Measurements from ENCODE around the gene BID.
A peak's percentile ranks its signal among the peaks of the same experiment; 100 is the strongest.

BID gene

DNA sequence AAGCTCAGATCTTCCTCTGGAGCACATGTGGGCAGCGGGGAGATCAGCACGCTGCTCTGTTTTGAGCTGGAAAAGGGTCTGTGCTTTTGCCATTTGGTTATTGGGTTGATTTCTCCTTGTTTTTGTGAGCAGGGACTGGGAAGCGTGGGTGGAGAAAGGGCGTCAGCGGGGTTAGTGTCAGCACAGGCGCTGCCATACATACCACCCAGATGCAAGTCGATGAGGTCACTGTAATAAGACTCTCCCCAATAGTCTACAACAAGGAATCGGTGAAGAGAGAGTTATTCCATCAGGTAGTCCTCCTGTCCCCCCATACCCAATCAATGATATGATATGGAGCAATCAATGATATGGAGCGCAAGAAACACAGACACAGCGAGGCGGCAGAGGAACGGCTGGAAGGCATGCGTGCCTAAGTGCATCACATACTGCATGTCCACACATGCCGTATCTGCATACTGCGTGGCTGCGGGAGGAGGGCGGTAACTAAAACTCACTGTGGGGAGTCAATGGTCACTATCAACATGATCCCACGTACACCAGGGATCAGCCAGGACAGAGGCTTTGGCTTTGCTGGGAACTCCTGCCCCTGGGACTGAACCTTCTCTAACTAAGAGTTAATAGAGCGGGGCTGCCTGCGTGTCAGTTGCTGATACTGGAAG, 29.5 kb upstream of the BID start:
- DNase-seq (ENCODE audit: low read depth, low spot score) = no peak

GRCh38 chr22:17802822-17803221, 28.6 kb upstream of the BID start:
- DNase-seq (ENCODE audit: low read depth, low spot score) = no peak

DNA sequence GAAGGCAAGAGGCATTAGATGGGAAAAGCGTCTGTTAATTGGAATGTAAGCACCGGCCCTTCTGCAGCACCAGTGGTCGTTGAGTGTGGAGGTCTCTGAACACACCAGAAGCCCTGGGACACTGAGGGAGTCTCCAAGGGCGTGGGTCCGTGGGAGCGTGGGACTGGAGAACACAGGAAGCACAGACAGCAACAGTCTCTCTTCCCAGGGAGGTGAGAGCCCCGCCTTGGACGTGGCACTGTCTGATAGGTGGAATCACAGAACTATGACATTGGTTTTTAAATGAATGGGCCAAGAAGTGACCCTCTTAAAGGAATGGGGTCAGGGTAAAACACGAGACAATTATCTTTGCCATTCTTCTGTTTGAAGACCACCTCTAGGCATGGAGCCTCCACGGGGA, 28.1 kb upstream of the BID start:
- no peak for DNase-seq (ENCODE audit: low read depth, low spot score)

GRCh38 chr22:17797721-17798559, 23.7 kb upstream of the BID start:
- no peak for DNase-seq (ENCODE audit: low read depth, low spot score)

DNA sequence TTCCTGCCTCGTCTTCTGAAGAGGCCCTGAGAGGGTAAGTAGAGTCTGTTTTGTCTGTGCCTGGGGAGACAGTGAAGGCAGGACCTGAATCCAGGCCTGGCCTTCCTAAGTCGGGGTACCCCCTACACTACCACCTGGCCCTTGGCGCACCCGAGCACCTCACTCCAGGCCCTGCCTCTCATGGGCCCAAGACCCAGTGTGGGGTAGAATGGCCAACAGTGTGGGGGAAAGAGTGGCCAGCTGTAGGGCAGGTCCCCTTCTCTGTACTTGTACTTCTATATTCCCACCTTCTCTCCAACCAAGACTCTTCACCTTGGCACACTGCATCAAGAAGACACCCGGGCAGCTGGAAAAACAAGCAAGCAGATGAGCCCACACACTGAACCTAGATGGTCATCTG, 22.4 kb upstream of the BID start:
- no peak for DNase-seq (ENCODE audit: low read depth, low spot score)

GRCh38 chr22:17795661-17796548, 21.6 kb upstream of the BID start:
- no peak for DNase-seq (ENCODE audit: low read depth, low spot score)

GRCh38 chr22:17794726-17795542, 20.7 kb upstream of the BID start:
- DNase-seq (ENCODE audit: low read depth, low spot score) = no peak

DNA sequence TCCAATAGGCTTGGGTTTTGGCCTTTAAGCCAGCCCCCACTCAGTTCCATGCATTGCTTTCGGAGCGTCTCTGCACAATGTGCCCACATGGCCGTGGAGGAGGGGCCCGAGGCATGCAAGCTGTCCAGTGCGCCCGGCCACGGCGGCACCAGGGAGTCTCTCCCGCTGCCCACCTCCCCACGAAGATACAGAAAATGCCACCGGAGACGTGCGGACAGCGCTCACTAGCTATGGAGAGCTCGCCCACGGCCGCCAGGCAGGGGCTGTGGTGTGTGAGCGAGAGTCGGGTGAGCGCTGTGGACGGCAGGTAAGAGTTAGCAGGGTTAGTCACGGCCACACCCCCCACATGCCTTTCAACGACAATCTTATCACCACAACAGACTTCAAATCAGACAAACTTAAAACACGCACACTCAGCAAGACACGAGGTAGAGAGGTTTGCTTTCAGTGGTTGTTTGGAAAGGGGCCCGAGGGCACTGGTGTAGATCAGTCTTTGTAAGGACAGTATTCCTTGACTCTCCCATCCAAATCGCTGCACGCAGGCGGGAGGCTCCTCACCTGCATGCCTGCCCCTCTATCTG, 18.7 kb upstream of the BID start:
- DNase-seq (ENCODE audit: low read depth, low spot score) = no peak

- DNase-seq (ENCODE audit: low read depth, low spot score) = no peak
Observed at GRCh38 chr22:17792299-17792698, 18.0 kb upstream of the BID start.

DNA sequence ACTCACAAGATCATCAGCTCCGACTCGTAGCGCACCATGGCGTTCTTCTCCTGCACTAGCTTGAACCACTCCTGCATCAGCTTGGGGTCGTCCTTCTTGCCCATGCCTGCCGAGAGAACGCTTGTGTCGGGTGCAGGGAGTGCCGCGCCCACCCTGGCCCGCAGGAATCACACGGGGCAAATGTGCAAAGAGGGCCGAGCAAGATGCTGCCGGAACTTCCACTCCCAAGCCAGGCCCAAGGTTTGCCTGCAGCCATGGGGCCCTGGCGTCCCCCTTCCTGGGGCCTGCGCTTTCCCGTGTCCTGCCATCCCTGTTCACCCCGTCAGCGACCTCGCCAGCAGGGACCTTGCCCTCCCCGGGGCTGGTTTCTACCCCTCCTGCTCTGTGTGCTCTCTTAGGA, 16.9 kb upstream of the BID start:
- no peak for DNase-seq (ENCODE audit: low read depth, low spot score)

DNA sequence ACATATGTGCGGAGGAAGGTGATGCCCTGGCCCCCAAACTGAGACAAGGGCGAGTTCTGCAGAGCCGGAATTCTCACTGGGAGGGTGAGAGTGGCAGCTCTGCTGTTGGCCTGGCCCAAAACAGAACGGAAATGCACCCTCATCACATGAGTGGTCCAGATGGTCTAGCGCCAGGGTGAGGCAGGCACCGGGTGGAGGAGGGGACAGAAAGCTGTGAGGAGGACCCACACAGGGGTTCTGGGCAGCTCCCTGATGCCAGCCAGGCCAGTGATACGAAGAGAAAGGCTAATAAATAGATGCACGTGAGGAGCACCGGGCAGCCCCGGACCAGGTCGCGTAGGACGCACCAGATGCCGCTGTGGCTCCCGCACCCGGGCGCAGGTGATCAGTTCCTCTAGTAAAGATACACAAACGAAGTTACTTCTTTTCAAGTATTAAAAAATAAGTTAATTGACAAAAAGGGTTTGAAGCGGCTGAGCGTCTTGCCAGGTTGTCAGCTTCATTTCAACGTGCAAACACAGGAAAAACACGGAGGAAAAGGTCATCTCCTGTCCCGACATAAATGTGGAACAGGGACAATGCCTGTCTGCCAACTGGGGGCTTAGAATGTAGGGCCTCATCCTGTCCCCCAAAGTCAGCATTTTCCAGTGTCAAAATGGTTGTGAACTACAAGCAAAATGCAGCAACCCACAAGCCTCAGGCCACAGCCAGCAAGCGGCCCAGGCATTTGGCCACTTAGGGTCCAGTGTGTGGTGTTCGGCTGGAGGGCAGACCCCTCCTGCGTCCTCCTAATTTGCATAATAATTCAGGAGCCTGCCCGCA, 15.3 kb upstream of the BID start:
- DNase-seq (ENCODE audit: low read depth, low spot score) = no peak

DNA sequence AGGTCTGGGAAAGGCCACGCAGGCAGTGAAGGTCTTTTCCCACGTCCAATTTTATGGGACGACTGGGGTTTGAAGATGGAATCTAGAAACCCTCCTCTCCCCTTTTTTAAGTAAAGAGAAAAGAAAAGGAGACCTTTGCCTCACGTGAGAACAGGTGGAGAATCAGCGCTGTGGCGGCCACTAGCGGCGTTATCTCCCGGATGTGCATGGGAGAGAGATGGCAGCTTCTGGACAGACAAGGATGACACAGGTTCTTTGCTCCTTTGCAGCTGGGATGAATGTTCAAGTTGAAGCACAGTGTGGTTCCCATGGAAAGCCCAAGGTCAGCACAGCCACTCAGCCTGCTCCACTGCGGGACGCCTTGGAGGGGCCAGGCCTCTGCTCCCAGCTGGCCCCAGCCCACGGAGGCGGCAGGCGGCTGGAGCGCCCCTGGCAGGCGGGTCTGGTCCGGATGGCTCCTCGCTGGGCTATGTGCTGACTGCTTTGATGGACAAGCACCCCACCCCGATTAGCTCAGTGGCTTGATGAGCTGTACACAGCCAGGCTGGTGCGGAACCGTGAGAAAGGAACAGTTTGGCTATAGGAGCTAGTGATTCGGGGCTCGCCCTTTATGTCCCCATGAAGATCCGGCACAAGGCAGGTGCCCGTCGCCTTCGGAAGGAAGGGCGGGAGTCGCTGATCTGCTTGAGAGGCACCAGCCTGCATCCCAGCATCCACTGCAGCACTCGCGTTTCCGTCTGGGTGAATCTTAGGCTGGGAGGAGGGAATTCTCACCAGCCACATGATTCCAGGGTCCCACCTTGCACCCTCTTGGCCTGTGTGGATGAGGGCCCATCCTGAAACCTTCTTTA, 14.5 kb upstream of the BID start:
- no peak for DNase-seq (ENCODE audit: low read depth, low spot score)

DNA sequence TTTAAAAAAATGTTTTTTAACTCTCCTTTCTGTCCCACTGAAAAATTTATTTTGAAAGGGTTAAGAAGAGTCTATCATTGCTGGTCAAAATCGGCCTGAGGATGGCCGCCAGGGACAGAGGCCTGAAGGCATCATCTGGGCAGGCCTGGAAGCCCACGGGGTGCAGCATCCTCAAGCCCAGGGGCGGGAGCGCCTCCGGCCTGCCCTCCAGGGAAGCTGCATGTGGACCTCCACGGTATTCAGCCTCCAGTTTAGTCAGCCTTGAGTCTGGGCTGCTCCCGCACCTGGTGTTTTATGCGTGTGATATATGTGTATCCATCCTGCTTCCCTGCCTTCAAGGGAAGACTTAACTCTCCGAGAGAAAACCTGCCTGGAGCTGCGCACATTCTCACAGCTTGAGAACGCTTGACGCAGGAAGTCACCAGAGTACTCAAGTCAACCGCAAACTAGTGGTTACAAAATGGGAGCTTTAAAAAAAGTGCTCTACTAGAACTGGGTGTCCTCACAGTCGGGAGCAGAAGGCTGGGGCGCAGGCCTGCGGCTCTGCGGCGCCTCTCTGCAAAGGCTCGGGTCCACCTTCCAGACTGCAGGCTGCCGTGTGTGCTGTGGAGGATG, 13.6 kb upstream of the BID start:
- DNase-seq (ENCODE audit: low read depth, low spot score) = no peak

- no peak for DNase-seq (ENCODE audit: low read depth, low spot score)
Observed at GRCh38 chr22:17787241-17787640, 13.0 kb upstream of the BID start.

GRCh38 chr22:17786435-17787161, 12.3 kb upstream of the BID start:
- DNase-seq (ENCODE audit: low read depth, low spot score) = no peak

DNA sequence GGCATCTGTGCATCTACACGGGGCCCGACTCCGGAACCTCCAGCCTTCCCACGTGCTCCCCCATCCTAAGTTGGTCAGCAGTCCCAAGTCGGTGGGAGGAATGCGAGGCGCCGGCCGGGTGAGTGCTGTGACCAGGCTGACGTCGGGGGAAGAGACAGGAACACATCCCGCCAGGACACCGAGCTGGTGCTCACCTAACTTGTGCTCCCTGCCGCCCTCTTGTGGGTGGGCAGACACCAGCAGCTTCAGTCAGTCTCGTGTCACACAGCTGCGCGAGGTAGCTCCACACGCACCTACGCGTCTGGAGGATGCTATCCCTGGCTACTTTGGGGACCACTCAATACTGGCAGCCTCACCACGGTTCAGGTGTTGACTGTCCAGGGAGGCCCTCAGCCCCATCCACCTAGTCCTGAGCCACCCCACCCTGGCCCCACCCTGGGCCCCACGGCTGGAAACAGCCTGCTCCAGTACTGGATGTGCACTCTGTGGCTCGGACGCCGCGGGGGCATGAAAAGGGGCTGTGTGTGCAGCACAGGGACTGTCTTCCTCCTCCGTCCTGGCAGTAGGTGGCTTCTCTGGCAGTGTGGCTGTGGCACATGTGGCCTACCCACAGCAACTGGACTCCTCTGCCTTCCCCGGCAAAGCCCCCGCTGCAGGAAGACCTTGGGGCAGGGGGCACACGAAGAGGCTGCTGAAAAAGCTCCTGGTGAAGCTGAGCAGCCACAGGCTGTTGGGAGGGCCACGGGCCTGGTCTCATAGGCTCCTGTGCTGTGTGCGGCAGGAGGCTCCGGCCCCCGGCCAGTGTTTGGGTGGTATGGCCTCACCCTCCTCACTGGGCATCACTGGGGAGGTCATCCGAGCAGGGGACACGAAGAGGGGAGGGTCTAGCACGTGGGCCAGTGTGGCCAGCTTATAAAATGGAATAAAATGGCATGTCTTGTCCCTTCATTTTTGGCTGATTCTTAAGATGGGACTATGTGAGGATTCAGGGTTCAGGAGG, 11.2 kb upstream of the BID start:
- DNase-seq (ENCODE audit: low read depth, low spot score) = peak; percentile 43

- DNase-seq (ENCODE audit: low read depth, low spot score) = no peak
Observed at GRCh38 chr22:17784776-17785175, 10.5 kb upstream of the BID start.
